ENCODE results near the gene TRIM28. TPM values are rescaled to one million over a fixed set of nuclear protein-coding genes. Genes with fewer than 3 reads are reported as not detected.

The TRIM28 gene
- total and polyA plus RNA-seq, 7 donors, result 141 to 212 (median 165) TPM

GRCh38 chr19:58562122-58563033, 18.5 kb downstream of the TRIM28 start:
- peaks cover 39% of the 10 kb centered on the region for H3K4me1 ChIP-seq

GRCh38 chr19:58563034-58563573, 19.2 kb downstream of the TRIM28 start:
- H3K27me3 ChIP-seq (ENCODE audit: insufficient read depth in 3 of 3, low read length in 2 of 3), result no peaks in the 10 kb centered on the region
- peak overlapping the region; percentile 63 for H3K4me3 ChIP-seq
- 3 to 6% (median 4%) methylated on average over 30 to 40 of the region's 40 CpGs for WGBS, 3 donors
- ATAC-seq (no peak), DNase-seq (peak in 1 of 2 donors; percentile 75)
- peaks cover 39% of the 10 kb centered on the region for H3K4me1 ChIP-seq
- H3K36me3 ChIP-seq (ENCODE audit: insufficient read depth in 1 of 2, low read depth in 1 of 2), result peaks cover 0 to 19% of the 10 kb centered on the region in 2 donors
- peak overlapping the region; percentile 64 for H3K27ac ChIP-seq
- intact Hi-C loops (cut with DNase I), result no loop called here
- TF ChIP-seq CTCF (IDR thresholded peaks at IDR 0.05), result no peak
- no peaks in the 10 kb centered on the region for H3K9me3 ChIP-seq

More at GRCh38 chr19:58562122-58563033, 18.5 kb downstream of the TRIM28 start:
- H3K9me3 ChIP-seq, result no peaks in the 10 kb centered on the region
- H3K27me3 ChIP-seq (ENCODE audit: insufficient read depth in 3 of 3, low read length in 2 of 3), result no peaks in the 10 kb centered on the region
- peak; percentile 57 to 80 for DNase-seq
- peaks cover 0 to 15% of the 10 kb centered on the region in 2 donors for H3K36me3 ChIP-seq (ENCODE audit: insufficient read depth in 1 of 2, low read depth in 1 of 2)
- peak overlapping the region; percentile 63 for H3K4me3 ChIP-seq
- H3K27ac ChIP-seq, result peak overlapping the region; percentile 64
- intact Hi-C loops (cut with DNase I), result no loop called here
- 3 to 5% (median 4%) methylated on average over 91 to 107 of the region's 107 CpGs for WGBS, 3 donors
- peak in 3 of 4 donors; percentile 4 to 26 (median 18) for ATAC-seq
- no peak for TF ChIP-seq CTCF (IDR thresholded peaks at IDR 0.05)

- Histone ChIP-seq H3K9me3 (no peaks in the 10 kb centered on the region), H3K27ac (no peak overlapping the region), H3K36me3 (ENCODE audit: insufficient read depth in 1 of 2, low read depth in 1 of 2) (peaks cover 2 to 26% of the 10 kb centered on the region in 2 donors), H3K4me3 (no peak overlapping the region), H3K27me3 (ENCODE audit: insufficient read depth in 3 of 3, low read length in 2 of 3) (no peaks in the 10 kb centered on the region), H3K4me1 (peaks cover 39% of the 10 kb centered on the region)
- WGBS, 3 donors, result 65 to 73% (median 70%) methylated on average over 6 of the region's 6 CpGs
- no peak for ATAC-seq
- no peak for DNase-seq
- no peak for TF ChIP-seq CTCF (IDR thresholded peaks at IDR 0.05)
- intact Hi-C loops (cut with DNase I), result no loop called here
These were observed 20.0 kb downstream of the TRIM28 start for GRCh38 chr19:58563823-58564222.

DNA sequence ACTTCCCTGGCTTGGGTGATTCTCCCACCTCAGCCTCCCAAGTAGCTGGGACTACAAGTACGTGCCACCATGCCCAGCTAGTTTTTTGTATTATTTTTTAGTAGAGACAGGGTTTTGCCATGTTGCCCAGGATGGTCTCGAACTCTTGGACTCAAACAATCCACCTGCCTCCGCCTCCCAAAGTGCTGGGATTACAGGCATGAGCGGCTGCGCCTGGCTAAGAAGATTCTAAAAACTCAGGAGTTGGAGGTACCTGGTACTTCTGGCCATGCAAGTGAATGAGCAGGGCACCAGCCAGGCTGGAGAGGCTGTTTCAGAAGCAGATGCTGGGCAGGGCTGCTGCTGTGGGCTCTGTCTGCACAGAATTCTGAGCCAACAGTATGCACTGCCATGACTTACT, 23.1 kb downstream of the TRIM28 start:
- peaks cover 2 to 52% of the 10 kb centered on the region in 2 donors for H3K36me3 ChIP-seq (ENCODE audit: insufficient read depth in 1 of 2, low read depth in 1 of 2)
- no peak for ATAC-seq
- H3K27me3 ChIP-seq (ENCODE audit: insufficient read depth in 3 of 3, low read length in 2 of 3), result no peaks in the 10 kb centered on the region
- no peak overlapping the region for H3K27ac ChIP-seq
- TF ChIP-seq CTCF (IDR thresholded peaks at IDR 0.05), result no peak
- H3K4me3 ChIP-seq, result no peak overlapping the region
- intact Hi-C loops (cut with DNase I), result no loop called here
- H3K9me3 ChIP-seq, result no peaks in the 10 kb centered on the region
- WGBS, 3 donors, result 95% methylated on average over 5 of the region's 5 CpGs
- no peak for DNase-seq
- peaks cover 19% of the 10 kb centered on the region for H3K4me1 ChIP-seq
